ENCODE results near the gene ROCK1. TPM values are rescaled to one million over a fixed set of nuclear protein-coding genes. Genes with fewer than 3 reads are reported as not detected.
"Not testable (repeated sequence)": the region's sequence is repeated elsewhere in the genome, so short reads cannot be mapped to it uniquely, and the experiment has no call there.

The ROCK1 gene
- total RNA-seq, 6 experiments from 2014 or later = 17.1 to 23.2 (median 21.6) TPM

DNA sequence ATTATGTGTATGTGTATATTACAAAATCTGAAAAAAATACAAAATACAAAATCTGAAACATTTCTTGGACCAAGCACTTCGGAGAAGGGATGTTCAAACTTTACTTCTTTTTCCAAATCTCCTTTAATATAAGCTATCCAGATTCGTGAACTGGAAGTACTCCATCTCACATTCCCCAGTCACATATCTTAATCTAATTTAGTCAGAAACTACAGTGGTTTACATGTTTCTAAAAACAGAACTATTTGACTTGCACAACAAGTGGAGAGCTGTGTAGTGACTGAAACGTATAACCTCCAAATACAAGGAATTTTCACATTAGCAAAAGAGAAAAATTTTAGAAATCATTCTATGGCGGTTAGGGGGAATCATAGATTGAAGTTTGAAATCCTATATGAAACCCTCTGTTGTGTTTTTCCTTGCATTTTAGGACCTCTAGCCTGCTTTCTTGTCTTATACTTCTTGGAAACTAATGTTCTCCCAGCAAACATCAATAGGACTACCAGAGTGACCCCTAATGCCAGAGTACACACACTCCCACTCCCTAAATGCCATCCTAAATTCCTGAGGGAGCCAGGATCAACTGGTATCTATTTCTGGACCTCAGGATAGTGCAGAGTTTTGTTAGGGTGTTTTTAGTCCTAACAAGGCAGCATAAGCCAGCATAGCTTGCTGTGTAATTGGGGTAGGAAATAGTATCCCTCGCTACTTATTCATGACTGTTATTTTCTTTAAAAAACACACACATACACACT lies 30.2 kb upstream of the ROCK1 start:
- Histone ChIP-seq H3K4me3 (no peak overlapping the region), H3K4me1 (no peaks in the 10 kb centered on the region), H3K27me3 (no peaks in the 10 kb centered on the region), H3K36me3 (no peaks in the 10 kb centered on the region), H3K9me3 (no peaks in the 10 kb centered on the region), H3K27ac (no peak overlapping the region)
- no peak for ATAC-seq
- TF ChIP-seq, protein P1, sequence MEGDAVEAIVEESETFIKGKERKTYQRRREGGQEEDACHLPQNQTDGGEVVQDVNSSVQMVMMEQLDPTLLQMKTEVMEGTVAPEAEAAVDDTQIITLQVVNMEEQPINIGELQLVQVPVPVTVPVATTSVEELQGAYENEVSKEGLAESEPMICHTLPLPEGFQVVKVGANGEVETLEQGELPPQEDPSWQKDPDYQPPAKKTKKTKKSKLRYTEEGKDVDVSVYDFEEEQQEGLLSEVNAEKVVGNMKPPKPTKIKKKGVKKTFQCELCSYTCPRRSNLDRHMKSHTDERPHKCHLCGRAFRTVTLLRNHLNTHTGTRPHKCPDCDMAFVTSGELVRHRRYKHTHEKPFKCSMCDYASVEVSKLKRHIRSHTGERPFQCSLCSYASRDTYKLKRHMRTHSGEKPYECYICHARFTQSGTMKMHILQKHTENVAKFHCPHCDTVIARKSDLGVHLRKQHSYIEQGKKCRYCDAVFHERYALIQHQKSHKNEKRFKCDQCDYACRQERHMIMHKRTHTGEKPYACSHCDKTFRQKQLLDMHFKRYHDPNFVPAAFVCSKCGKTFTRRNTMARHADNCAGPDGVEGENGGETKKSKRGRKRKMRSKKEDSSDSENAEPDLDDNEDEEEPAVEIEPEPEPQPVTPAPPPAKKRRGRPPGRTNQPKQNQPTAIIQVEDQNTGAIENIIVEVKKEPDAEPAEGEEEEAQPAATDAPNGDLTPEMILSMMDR (IDR thresholded peaks at IDR 0.05) = no peak
- TF ChIP-seq POLR2A (IDR thresholded peaks at IDR 0.05) = no peak
- intact Hi-C loops (cut with DNase I) = no loop called here
- no peak for DNase-seq
- WGBS (ENCODE audit: insufficient coverage, low coverage, low lambda C conversion rate, missing lambda C conversion rate) = 46% methylated on average over 4 of the region's 5 CpGs

GRCh38 chr18:21137719-21138488 lies 26.3 kb upstream of the ROCK1 start:
- H3K27ac ChIP-seq; intact Hi-C loops (cut with DNase I); H3K36me3 ChIP-seq; DNase-seq; ATAC-seq; H3K27me3 ChIP-seq; H3K4me3 ChIP-seq; H3K9me3 ChIP-seq; H3K4me1 ChIP-seq: not testable (repeated sequence)
- WGBS (ENCODE audit: insufficient coverage, low coverage, low lambda C conversion rate, missing lambda C conversion rate) = 88% methylated on average over 8 of the region's 41 CpGs

DNA sequence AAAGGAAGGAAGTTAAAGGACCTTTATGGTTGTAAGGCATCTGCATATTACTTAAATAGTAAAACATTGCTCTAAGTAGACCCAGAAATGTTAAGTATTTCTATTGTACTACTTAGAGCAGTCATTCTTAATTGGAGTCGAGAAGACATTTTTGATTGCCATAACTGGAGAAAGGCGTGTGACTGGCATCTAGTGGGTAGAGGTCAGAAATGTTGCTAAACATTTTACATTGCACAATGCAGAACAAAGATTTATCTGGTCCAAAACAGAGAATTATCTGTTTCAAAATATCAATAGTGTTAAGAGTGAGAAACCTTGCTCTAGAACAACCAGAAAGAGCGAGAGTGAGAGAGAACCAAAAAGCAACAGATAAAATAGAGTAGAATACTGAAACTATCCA lies 23.3 kb upstream of the ROCK1 start:
- intact Hi-C loops (cut with DNase I) = no loop called here
- no peaks in the 10 kb centered on the region for H3K27me3 ChIP-seq
- H3K27ac ChIP-seq = no peak overlapping the region
- H3K4me1 ChIP-seq = no peaks in the 10 kb centered on the region
- 12% methylated on average over 3 of the region's 3 CpGs for WGBS (ENCODE audit: insufficient coverage, low coverage, low lambda C conversion rate, missing lambda C conversion rate)
- H3K36me3 ChIP-seq = no peaks in the 10 kb centered on the region
- no peak overlapping the region for H3K4me3 ChIP-seq
- peak; percentile 85 to 93 (median 90) for ATAC-seq
- no peaks in the 10 kb centered on the region for H3K9me3 ChIP-seq
- TF ChIP-seq POLR2A (IDR thresholded peaks at IDR 0.05) = no peak
- TF ChIP-seq, protein P1 (IDR thresholded peaks at IDR 0.05) = peak; percentile 42 to 54 (median 51)
- DNase-seq = no peak

GRCh38 chr18:21132398-21132918 lies 20.8 kb upstream of the ROCK1 start:
- ATAC-seq = peak in 1 of 4 donors; percentile 30
- intact Hi-C loops (cut with DNase I) = no loop called here
- no CpG with 5 or more reads among the region's 27 CpGs for WGBS (ENCODE audit: insufficient coverage, low coverage, low lambda C conversion rate, missing lambda C conversion rate)
- no peak overlapping the region for H3K27ac ChIP-seq
- H3K27me3 ChIP-seq = no peaks in the 10 kb centered on the region
- no peaks in the 10 kb centered on the region for H3K36me3 ChIP-seq
- H3K4me3 ChIP-seq = no peak overlapping the region
- TF ChIP-seq, protein P1 (IDR thresholded peaks at IDR 0.05) = no peak
- TF ChIP-seq POLR2A (IDR thresholded peaks at IDR 0.05) = no peak
- H3K4me1 ChIP-seq = no peaks in the 10 kb centered on the region
- no peaks in the 10 kb centered on the region for H3K9me3 ChIP-seq
- no peak for DNase-seq

All from right lobe of liver (tissue), 6 donors.